GM12878 (cell line): ENCODE results near the gene RRAD. TPM values are rescaled to one million over a fixed set of nuclear protein-coding genes. Genes with fewer than 3 reads are reported as not detected.

ENCODE experiments used
- ATAC-seq: fragments of 200-7000 bp; cut with Tn5 transposase; 3 replicates; pipeline ENCODE4 v1.9.1; 2020; ENCODE audit warnings: mild to moderate bottlenecking, moderate library complexity
- BruUV-seq: library from RNA; stranded (reverse); fragments of 400-500 nt; replicated peaks from 2 replicates; lab custom pipeline; 2021; lab: Mats Ljungman, UMichigan
- CTCF ChIA-PET: fragments of 300-600 bp; sonication (Branson Sonifier 250); formaldehyde crosslinking; extraction: SDS; loops from one replicate; lab custom pipeline; 2021; ENCODE audit warnings: inconsistent platforms; lab: Yijun Ruan, JAX
- POLR2A ChIA-PET: fragments of 350-600 bp; formaldehyde crosslinking; extraction: SDS; loops from one replicate; lab custom pipeline; 2021; ENCODE audit warnings: inconsistent platforms; lab: Charles Lee
- RAD21 ChIA-PET: fragments of 300-600 bp; sonication (Branson Sonifier 250); formaldehyde crosslinking; loops from one replicate; lab custom pipeline; 2023; ENCODE audit warnings: antibody characterized with exemption; ENCODE audit not compliant: unreplicated experiment; lab: Charles Lee
- SMC1A ChIA-PET: fragments of 300-600 bp; sonication (Branson Sonifier 250); formaldehyde crosslinking; loops from one replicate; lab custom pipeline; 2023; ENCODE audit not compliant: unreplicated experiment, uncharacterized antibody; lab: Charles Lee
- DNase-seq: peaks from one replicate; pipeline ENCODE4 v3.0.0-alpha.2; 2011; ENCODE audit warnings: low read depth, low spot score
- FAIRE-seq: peaks from 3 replicates; lab custom pipeline; 2011; peaks lifted over from hg19 to GRCh38; lab: Jason Lieb, UNC
- H2AFZ ChIP-seq: 2 replicates; pipeline ENCODE4 v1.6.0; 2011; ENCODE audit warnings: low read depth, low read length, control low read depth; ENCODE audit not compliant: control insufficient read depth
- H3K27ac ChIP-seq: 2 replicates; pipeline ENCODE4 v1.5.1; 2011; ENCODE audit warnings: control low read depth; ENCODE audit not compliant: control insufficient read depth, insufficient read depth
- H3K27me3 ChIP-seq, 2 experiments: replicated peaks in 1 of 2; 2 replicates each; pipeline versions ENCODE4 v1.6.0 to v1.6.1; 2011; ENCODE audit warnings: low read length in 1 of 2; ENCODE audit not compliant: control insufficient read depth in 2 of 2, insufficient read depth in 2 of 2
- H3K36me3 ChIP-seq, 2 experiments: 2 replicates each; pipeline ENCODE4 v1.5.1; 2011; ENCODE audit warnings: low read length in 1 of 2; ENCODE audit not compliant: control insufficient read depth in 2 of 2, insufficient read depth in 2 of 2
- H3K4me1 ChIP-seq: 2 replicates; pipeline ENCODE4 v1.6.1; 2011; ENCODE audit warnings: mild to moderate bottlenecking, low read length, moderate library complexity, mixed read lengths; ENCODE audit not compliant: control insufficient read depth, insufficient read depth
- H3K4me2 ChIP-seq: 2 replicates; pipeline ENCODE4 v1.6.0; 2011; ENCODE audit warnings: control low read depth; ENCODE audit not compliant: control insufficient read depth, insufficient read depth
- H3K4me3 ChIP-seq: fragments of 200-600 bp; sonication (generic); 2 replicates; pipeline ENCODE4 v1.5.1; 2016
- H3K79me2 ChIP-seq: 2 replicates; pipeline ENCODE4 v1.6.0; 2011; ENCODE audit warnings: low read length; ENCODE audit not compliant: control insufficient read depth, insufficient read depth
- H3K9ac ChIP-seq: 2 replicates; pipeline ENCODE4 v1.8.0; 2011; ENCODE audit warnings: low read length, control low read depth, mixed read lengths; ENCODE audit not compliant: control insufficient read depth, insufficient read depth
- H3K9me3 ChIP-seq: replicated peaks from 3 replicates; pipeline ENCODE4 v1.5.1; 2011; ENCODE audit warnings: mild to moderate bottlenecking, low read length; ENCODE audit not compliant: control insufficient read depth, insufficient read depth
- H4K20me1 ChIP-seq: 2 replicates; pipeline ENCODE4 v1.6.0; 2011; ENCODE audit not compliant: control insufficient read depth, insufficient read depth
- BACH1 ChIP-seq: fragments of 450-650 bp; IDR thresholded peaks from 2 replicates; pipeline ENCODE4 v1.6.1; 2017; ENCODE audit warnings: mild to moderate bottlenecking, borderline replicate concordance
- MEF2A ChIP-seq: IDR thresholded peaks from 2 replicates; pipeline ENCODE4 v1.6.1; 2011; ENCODE audit warnings: low read depth, mild to moderate bottlenecking, low read length, moderate library complexity; ENCODE audit not compliant: insufficient read depth
- NBN ChIP-seq: fragments of 450-650 bp; IDR thresholded peaks from 2 replicates; pipeline ENCODE4 v1.6.1; 2016
- PML ChIP-seq: IDR thresholded peaks from 2 replicates; pipeline ENCODE4 v1.6.1; 2012; ENCODE audit warnings: low read length, inconsistent platforms
- POU2F2 ChIP-seq: IDR thresholded peaks from 3 replicates; pipeline ENCODE4 v1.6.1; 2011; ENCODE audit warnings: low read depth, mild to moderate bottlenecking, low read length, borderline replicate concordance
- RBBP5 ChIP-seq: fragments of 200-600 bp; sonication (generic); conservative IDR thresholded peaks from 2 replicates; pipeline ENCODE4 v1.6.1; 2016
- ZNF384 ChIP-seq: IDR thresholded peaks from 2 replicates; pipeline ENCODE4 v1.6.1; 2012; ENCODE audit warnings: low read depth, mild to moderate bottlenecking, low read length, improper control_type of control experiment, borderline replicate concordance
- WGBS: methylation state at CpG from one replicate; pipeline ENCODE4 v1.1.6; 2016; ENCODE audit warnings: low lambda C conversion rate; ENCODE audit not compliant: insufficient replicate concordance, insufficient coverage; ENCODE audit errors: missing lambda C conversion rate; 5-methylcytosine and 5-hydroxymethylcytosine counted together
- in situ Hi-C: fragments of 300-500 bp; cut with MboI; formaldehyde crosslinking; loops from 9 replicates; pipeline ENCODE4 v1.14.3; 2018; ENCODE audit warnings: mixed read lengths
- intact Hi-C: fragments of 100-400 bp; cut with micrococcal nuclease; formaldehyde crosslinking; loops from one replicate; pipeline ENCODE4 v1.14.2; 2022; ENCODE audit not compliant: unreplicated experiment
- polyA plus RNA-seq, 11 experiments: library from polyadenylated mRNA; depleted of rRNA in 4 of 11; unstranded in 6 of 11; stranded (reverse) in 5 of 11; fragments of >200 nt; fragmentation: Nextera tagmentation in 4 of 11; fragmentation: Illumina TruSeq in 1 of 11; extraction: Ambion mirVana in 4 of 11; extraction: Trizol in 1 of 11; gene quantifications; 1 replicate in 1 of 11; 2 replicates in 10 of 11; pipeline versions ENCODE4 v1.2.1 to v1.2.3, GENCODE V29; 2011 to 2016; ENCODE audit warnings: inconsistent platforms in 2 of 11, missing spikeins in 2 of 11, low read depth in 1 of 11
- total RNA-seq, 4 experiments: library from RNA; depleted of rRNA in 3 of 4; stranded (reverse); fragments of >200 nt in 3 of 4; fragmentation: Illumina TruSeq in 1 of 4; extraction: Trizol in 1 of 4; gene quantifications; 2 replicates each; pipeline versions ENCODE4 v1.2.1 to v1.2.3, GENCODE V29; 2013 to 2021
- TF ChIP-seq, protein P1 (sequence below): fragments of 450-650 bp; IDR thresholded peaks from 2 replicates; pipeline ENCODE4 v1.6.1; 2018; ENCODE audit warnings: borderline replicate concordance, mild to moderate bottlenecking; ENCODE audit not compliant: partially characterized antibody

Gene RRAD
- total and polyA plus RNA-seq, 10 of the 15 experiments (the other 5 are each of a cell fraction or from before 2014, with no cell fraction given): 0.11 to 8.5 (median 2.8) TPM

DNA sequence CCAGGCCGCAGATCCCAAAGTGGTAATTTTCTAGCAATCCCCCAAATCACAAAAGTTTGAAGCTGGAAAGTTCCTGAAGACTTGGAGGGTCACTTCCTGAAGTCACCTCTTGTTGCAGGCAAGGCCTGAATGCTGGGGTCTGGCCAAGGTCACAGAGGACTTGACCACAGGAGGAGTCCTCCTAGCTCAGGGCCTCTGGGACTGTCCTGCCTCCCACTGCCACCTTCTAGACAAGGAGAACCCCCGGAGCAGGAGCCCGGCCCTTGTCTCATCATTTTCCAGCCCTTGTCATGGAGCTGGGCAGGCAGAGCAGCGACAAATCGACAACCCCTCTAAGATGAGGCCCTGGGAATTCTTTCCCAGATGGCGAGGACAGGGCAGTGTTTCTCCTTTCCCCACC, 7.0 kb downstream of the RRAD start:
- Histone ChIP-seq H3K27ac (no peak overlapping the region), H3K4me1 (no peaks in the 10 kb centered on the region), H2AFZ (no peak overlapping the region), H3K9ac (no peak overlapping the region), H3K9me3 (no peaks in the 10 kb centered on the region), H3K4me2 (no peak overlapping the region), H3K36me3 (no peaks in the 10 kb centered on the region), H3K27me3 (peaks cover 0 to 3% of the 10 kb centered on the region in 2 experiments; a peak in 1 of 4 replicates), H3K4me3 (no peak overlapping the region), H3K79me2 (no peaks in the 10 kb centered on the region), H4K20me1 (no peaks in the 10 kb centered on the region)
- BruUV-seq: no TSS peak
- 45% methylated on average over 5 of the region's 6 CpGs for WGBS
- SMC1A ChIA-PET: interaction anchor here (1.7 kb wide), 1 partner anchor 20 kb away, joined by 3 read pairs; no protein-coding TSS in a partner anchor
- RAD21 ChIA-PET: interaction anchor here (0.8 to 1.1 kb wide), 2 partner anchors 10 to 23 kb away, joined by 3 to 4 read pairs; no protein-coding TSS in a partner anchor
- CTCF ChIA-PET: interaction anchor here (1.0 to 1.6 kb wide), 3 partner anchors 11 to 31 kb away, joined by 3 to 5 read pairs (median 4); no protein-coding TSS in a partner anchor
- no peak for ATAC-seq
- in situ Hi-C loops (no loop called here), intact Hi-C loops (no loop called here)
- FAIRE-seq: no peak
- POLR2A ChIA-PET: interaction anchor here (0.8 kb wide), 1 partner anchor 13 kb away, joined by 3 read pairs; no protein-coding TSS in a partner anchor
- no peak for DNase-seq
- no peak for TF ChIP-seq MEF2A
- no peak for TF ChIP-seq BACH1
- TF ChIP-seq POU2F2: no peak
- TF ChIP-seq, protein P1, sequence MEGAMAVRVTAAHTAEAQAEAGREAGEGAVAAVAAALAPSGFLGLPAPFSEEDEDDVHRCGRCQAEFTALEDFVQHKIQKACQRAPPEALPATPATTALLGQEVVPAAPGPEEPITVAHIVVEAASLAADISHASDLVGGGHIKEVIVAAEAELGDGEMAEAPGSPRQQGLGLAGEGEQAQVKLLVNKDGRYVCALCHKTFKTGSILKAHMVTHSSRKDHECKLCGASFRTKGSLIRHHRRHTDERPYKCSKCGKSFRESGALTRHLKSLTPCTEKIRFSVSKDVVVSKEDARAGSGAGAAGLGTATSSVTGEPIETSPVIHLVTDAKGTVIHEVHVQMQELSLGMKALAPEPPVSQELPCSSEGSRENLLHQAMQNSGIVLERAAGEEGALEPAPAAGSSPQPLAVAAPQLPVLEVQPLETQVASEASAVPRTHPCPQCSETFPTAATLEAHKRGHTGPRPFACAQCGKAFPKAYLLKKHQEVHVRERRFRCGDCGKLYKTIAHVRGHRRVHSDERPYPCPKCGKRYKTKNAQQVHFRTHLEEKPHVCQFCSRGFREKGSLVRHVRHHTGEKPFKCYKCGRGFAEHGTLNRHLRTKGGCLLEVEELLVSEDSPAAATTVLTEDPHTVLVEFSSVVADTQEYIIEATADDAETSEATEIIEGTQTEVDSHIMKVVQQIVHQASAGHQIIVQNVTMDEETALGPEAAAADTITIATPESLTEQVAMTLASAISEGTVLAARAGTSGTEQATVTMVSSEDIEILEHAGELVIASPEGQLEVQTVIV: no peak
- no peak for TF ChIP-seq ZNF384
- TF ChIP-seq PML: no peak
- TF ChIP-seq RBBP5: no peak
- TF ChIP-seq NBN: no peak
